Motor neuron (in vitro differentiated cells): Measurements from ENCODE around the gene SGK2. TPM values are rescaled to one million over a fixed set of nuclear protein-coding genes. Genes with fewer than 3 reads are reported as not detected.

Source experiments
- ATAC-seq, 8 experiments: fragments of 200-7000 bp; cut with Tn5 transposase; replicated peaks in 6 of 8; 2 replicates each; pipeline ENCODE4 v1.8.0; 2021; ENCODE audit warnings: mild to moderate bottlenecking in 8 of 8, moderate library complexity in 8 of 8
- H3K27ac ChIP-seq, 2 donors: fragments of 250-450 bp; sonication (Bioruptor Pico); 2 replicates each; pipeline ENCODE4 v1.9.0; 2021; ENCODE audit warnings: antibody characterized with exemption in 2 of 2, mild to moderate bottlenecking in 2 of 2, moderate library complexity in 1 of 2
- H3K4me1 ChIP-seq, 2 donors: fragments of 250-450 bp; sonication (Bioruptor Pico); replicated peaks in 1 of 2; 2 replicates each; pipeline ENCODE4 v1.6.1; 2021; ENCODE audit warnings: antibody characterized with exemption in 2 of 2, mild to moderate bottlenecking in 2 of 2, moderate library complexity in 1 of 2
- H3K4me3 ChIP-seq, 5 donors: fragments of 250-450 bp; sonication (Bioruptor Pico); 2 replicates each; pipeline ENCODE4 v1.9.0; 2021; ENCODE audit warnings: antibody characterized with exemption in 5 of 5, mild to moderate bottlenecking in 5 of 5, moderate library complexity in 4 of 5
- WGBS, 10 experiments: fragments of 450-650 bp; shearing (Covaris generic); methylation state at CpG; one replicate each; pipeline ENCODE4 v1.0.0; 2022; 5-methylcytosine and 5-hydroxymethylcytosine counted together
- in situ Hi-C, 9 experiments: fragments of 400-800 bp; cut with MboI; loops; one replicate each; pipeline ENCODE4 v1.15.0; 2021; ENCODE audit warnings: low sequenced_read_pairs in 9 of 9, low pct_unique_long_range_greater_than_20kb in 2 of 9; ENCODE audit not compliant: unreplicated experiment in 9 of 9
- total RNA-seq, 8 experiments: library from RNA; unstranded; fragments of 300-600 nt; gene quantifications; 2 replicates each; pipeline versions ENCODE4 v1.2.3 to v1.2.4, GENCODE V29; 2022

SGK2 gene
- total RNA-seq, 8 experiments from 2014 or later: 0.33 to 2.1 (median 0.98) TPM; not detected in 1

GRCh38 chr20:43549416-43550065 is 9.3 kb upstream of the SGK2 start:
- Histone ChIP-seq H3K4me3 (no peak overlapping the region), H3K4me1 (peaks cover 7 to 11% of the 10 kb centered on the region in 2 donors), H3K27ac (no peak overlapping the region)
- in situ Hi-C loops: loop anchor here in 4 of 9 experiments (10.0 to 25.0 kb wide), 2 partner anchors 145 to 538 kb away; no protein-coding TSS in a partner anchor
- ATAC-seq: peak; percentile 31 to 70 (median 54)
- 46 to 100% methylated on average over 1 to 2 of the region's 4 CpGs; no CpG with 5 or more reads in 8 of the 10 experiments for WGBS, 10 experiments

- ATAC-seq: peak in 5 of 8 experiments; percentile 17 to 89 (median 79)
- Histone ChIP-seq H3K27ac (no peak overlapping the region), H3K4me3 (no peak overlapping the region), H3K4me1 (peaks cover 7 to 11% of the 10 kb centered on the region in 2 donors)
- in situ Hi-C loops: no loop called here
- WGBS, 10 experiments: 20 to 86% (median 49%) methylated on average over 1 to 2 of the region's 2 CpGs; no CpG with 5 or more reads in 6 of the 10 experiments
Observed at GRCh38 chr20:43550456-43550855, 8.4 kb upstream of the SGK2 start.

GRCh38 chr20:43554369-43554768 is 4.5 kb upstream of the SGK2 start:
- H3K4me3 ChIP-seq: no peak overlapping the region
- in situ Hi-C loops: no loop called here
- no peak overlapping the region for H3K27ac ChIP-seq
- peaks cover 11 to 13% of the 10 kb centered on the region in 2 donors for H3K4me1 ChIP-seq
- 38 to 100% (median 87%) methylated on average over 2 to 3 of the region's 3 CpGs for WGBS, 10 experiments
- ATAC-seq: no peak

GRCh38 chr20:43559147-43559987 is 540 bp downstream of the SGK2 start:
- in situ Hi-C loops: no loop called here
- ATAC-seq: no peak
- Histone ChIP-seq H3K4me3 (no peak overlapping the region), H3K27ac (no peak overlapping the region), H3K4me1 (peaks cover 0 to 6% of the 10 kb centered on the region in 2 donors)
- 17 to 99% (median 80%) methylated on average over 3 to 8 of the region's 8 CpGs for WGBS, 10 experiments

GRCh38 chr20:43560974-43561373 is 2.1 kb downstream of the SGK2 start:
- 40 to 100% (median 85%) methylated on average over 1 to 3 of the region's 3 CpGs; no CpG with 5 or more reads in 2 of the 10 experiments for WGBS, 10 experiments
- in situ Hi-C loops: no loop called here
- H3K4me3 ChIP-seq: no peak overlapping the region
- no peak overlapping the region for H3K27ac ChIP-seq
- peaks cover 0 to 6% of the 10 kb centered on the region in 2 donors for H3K4me1 ChIP-seq
- no peak for ATAC-seq

- Histone ChIP-seq H3K27ac (no peak overlapping the region), H3K4me3 (no peak overlapping the region), H3K4me1 (peaks cover 0 to 2% of the 10 kb centered on the region in 2 donors)
- WGBS, 10 experiments: 0 to 100% (median 85%) methylated on average over 1 to 3 of the region's 3 CpGs
- no peak for ATAC-seq
- in situ Hi-C loops: no loop called here
Observed at GRCh38 chr20:43563429-43563828, 4.6 kb downstream of the SGK2 start.

GRCh38 chr20:43563991-43564390 is 5.2 kb downstream of the SGK2 start:
- Histone ChIP-seq H3K4me3 (no peak overlapping the region), H3K4me1 (no peaks in the 10 kb centered on the region), H3K27ac (no peak overlapping the region)
- no peak for ATAC-seq
- 50 to 100% (median 82%) methylated on average over 1 to 3 of the region's 7 CpGs; no CpG with 5 or more reads in 4 of the 10 experiments for WGBS, 10 experiments
- in situ Hi-C loops: no loop called here

GRCh38 chr20:43564455-43564854 is 5.6 kb downstream of the SGK2 start:
- no peak overlapping the region for H3K27ac ChIP-seq
- in situ Hi-C loops: no loop called here
- ATAC-seq: no peak
- H3K4me1 ChIP-seq: no peaks in the 10 kb centered on the region
- no peak overlapping the region for H3K4me3 ChIP-seq
- WGBS, 10 experiments: 40 to 100% (median 80%) methylated on average over 1 to 7 of the region's 8 CpGs; no CpG with 5 or more reads in 5 of the 10 experiments

GRCh38 chr20:43564993-43565757 is 6.3 kb downstream of the SGK2 start:
- H3K27ac ChIP-seq: no peak overlapping the region
- 0 to 100% (median 60%) methylated on average over 2 to 3 of the region's 18 CpGs; no CpG with 5 or more reads in 7 of the 10 experiments for WGBS, 10 experiments

GRCh38 chr20:43565758-43566104 is 6.9 kb downstream of the SGK2 start:
- 0 to 100% (median 83%) methylated on average over 1 to 4 of the region's 4 CpGs; no CpG with 5 or more reads in 7 of the 10 experiments for WGBS, 10 experiments
- H3K4me3 ChIP-seq: no peak overlapping the region

More at GRCh38 chr20:43564993-43565757, 6.3 kb downstream of the SGK2 start:
- in situ Hi-C loops: no loop called here
- Histone ChIP-seq H3K4me3 (no peak overlapping the region), H3K4me1 (no peaks in the 10 kb centered on the region)
- ATAC-seq: peak in 1 of 8 experiments; percentile 23

GRCh38 chr20:43567477-43567876 is 8.7 kb downstream of the SGK2 start:
- no peak for ATAC-seq
- Histone ChIP-seq H3K4me3 (no peak overlapping the region), H3K27ac (no peak overlapping the region), H3K4me1 (no peaks in the 10 kb centered on the region)
- in situ Hi-C loops: no loop called here
- whole genome bisulfite sequencing, 10 experiments: 20 to 97% (median 73%) methylated on average over 1 to 7 of the region's 9 CpGs; no CpG with 5 or more reads in 2 of the 10 experiments

More at GRCh38 chr20:43565758-43566104, 6.9 kb downstream of the SGK2 start:
- Histone ChIP-seq H3K27ac (no peak overlapping the region), H3K4me1 (no peaks in the 10 kb centered on the region)
- ATAC-seq: no peak
- in situ Hi-C loops: no loop called here

- 39 to 94% (median 83%) methylated on average over 2 to 4 of the region's 4 CpGs; no CpG with 5 or more reads in 4 of the 10 experiments for WGBS, 10 experiments
- Histone ChIP-seq H3K27ac (no peak overlapping the region), H3K4me1 (no peaks in the 10 kb centered on the region), H3K4me3 (no peak overlapping the region)
- in situ Hi-C loops: no loop called here
- ATAC-seq: peak in 1 of 8 experiments; percentile 53
Observed at GRCh38 chr20:43568706-43569105, 9.9 kb downstream of the SGK2 start.
